NCI-H128 (cell line): ENCODE results near the gene TJP1.
"Not testable (repeated sequence)": the region's sequence is repeated elsewhere in the genome, so short reads cannot be mapped to it uniquely, and the experiment has no call there.

ENCODE experiments used
- DNase-seq: peaks from one replicate; lab custom pipeline; 2025; ENCODE audit not compliant: unreplicated experiment; lab: John Stamatoyannopoulos, UW

The TJP1 gene

DNA sequence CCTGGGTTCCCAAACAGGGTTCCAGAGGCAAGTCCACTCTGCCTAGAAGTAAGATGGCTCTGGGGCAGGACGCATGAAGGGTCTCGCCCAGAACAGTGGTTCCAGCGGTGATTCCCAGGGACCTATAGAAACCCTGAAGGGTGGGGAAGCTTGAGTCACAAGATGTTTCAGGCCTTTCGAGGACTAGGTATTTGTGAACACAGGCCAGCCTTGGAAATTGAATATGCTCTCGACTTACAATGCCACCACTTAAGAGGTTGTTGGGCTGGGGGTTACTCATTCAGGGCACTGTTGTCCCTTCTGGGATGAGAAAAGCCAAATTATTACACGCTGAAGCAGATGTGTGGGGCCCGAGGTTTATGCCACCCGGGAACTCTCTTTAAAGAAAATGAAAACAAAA lies 152.0 kb downstream of the TJP1 start:
- DNase-seq, result no peak

DNA sequence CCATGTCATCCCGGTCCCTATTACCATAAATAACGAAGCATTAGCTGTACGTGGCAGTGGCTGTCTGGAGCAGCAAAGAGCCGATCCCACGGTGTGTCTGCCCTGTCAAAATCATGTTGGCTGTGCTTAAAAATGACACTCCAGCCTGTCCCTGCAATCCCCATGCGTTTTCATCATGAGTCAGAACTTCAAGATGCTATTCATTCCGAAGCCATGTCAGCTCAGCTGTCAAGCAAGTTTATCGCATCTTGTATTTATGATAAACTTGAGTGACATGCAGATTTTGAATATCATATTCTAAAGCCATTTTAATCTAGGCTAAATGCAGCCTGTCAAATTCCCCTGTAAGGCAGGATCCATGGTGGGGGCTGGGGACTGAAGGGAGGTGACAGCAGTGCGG lies 152.4 kb downstream of the TJP1 start:
- no peak for DNase-seq

DNA sequence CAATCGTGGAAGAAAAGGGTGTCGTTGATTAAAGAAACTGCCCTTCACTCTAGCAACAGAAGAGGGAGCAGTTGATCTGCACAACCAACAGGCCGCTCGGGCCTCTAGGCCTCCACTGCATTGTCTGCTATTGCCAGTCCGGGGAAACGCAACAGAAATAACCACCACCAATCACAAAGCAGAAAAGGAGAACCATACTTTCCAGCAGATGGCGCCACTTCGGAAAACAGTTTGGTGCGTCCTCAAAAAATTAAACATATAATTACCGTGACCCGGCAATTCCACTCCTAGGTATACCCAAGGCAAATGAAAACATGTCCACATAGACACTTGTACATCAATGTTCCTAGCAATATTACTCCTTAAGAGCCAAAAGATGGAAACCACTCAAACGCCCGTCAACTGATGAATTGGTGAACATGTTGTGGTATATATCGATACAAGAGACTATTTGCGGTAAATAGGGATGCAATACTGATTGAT lies 154.1 kb downstream of the TJP1 start:
- no peak for DNase-seq

DNA sequence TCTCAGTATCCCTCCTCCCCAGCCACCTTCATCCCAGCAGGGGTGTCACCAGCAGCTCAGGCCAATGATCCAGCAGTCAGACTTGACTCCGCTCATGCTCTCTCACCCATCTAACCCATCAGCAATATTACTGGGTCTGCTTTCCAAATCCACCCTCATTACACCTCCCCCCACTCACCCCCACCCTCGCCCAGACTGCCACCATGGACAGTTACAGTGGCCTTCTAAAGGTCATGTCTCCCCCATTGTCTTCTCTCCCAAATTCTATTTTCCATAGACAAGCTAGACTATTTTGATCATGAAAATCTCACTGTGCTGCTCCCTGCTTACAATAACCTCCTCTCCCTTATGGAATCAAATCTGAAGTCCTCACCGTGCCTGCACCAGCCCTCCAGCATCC lies 156.0 kb downstream of the TJP1 start:
- DNase-seq, result no peak

- DNase-seq, result no peak
Measured at GRCh38 chr15:29665444-29666003, 156.7 kb downstream of the TJP1 start.

DNA sequence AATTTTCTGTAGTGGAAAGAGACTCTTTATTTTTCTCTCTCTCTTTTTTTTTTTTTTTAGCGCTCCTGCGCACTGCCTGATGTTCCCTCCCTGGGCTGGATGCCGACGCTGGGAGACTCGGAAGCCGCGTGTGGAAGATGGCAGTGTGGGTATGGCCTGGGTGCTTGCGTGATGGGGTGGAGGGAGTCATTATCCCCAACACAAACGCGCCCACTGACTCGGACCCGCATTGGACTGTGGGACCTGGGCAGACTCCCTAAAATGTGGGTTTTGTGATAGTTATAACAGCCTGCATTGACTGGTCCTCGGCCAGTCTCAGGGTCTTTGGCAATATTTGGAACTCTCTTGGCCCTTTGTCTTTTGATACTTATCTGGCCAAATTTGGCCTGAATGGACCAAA lies 157.9 kb downstream of the TJP1 start:
- DNase-seq, result no peak

GRCh38 chr15:29657476-29657817 lies 164.8 kb downstream of the TJP1 start:
- not testable (repeated sequence) for DNase-seq

DNA sequence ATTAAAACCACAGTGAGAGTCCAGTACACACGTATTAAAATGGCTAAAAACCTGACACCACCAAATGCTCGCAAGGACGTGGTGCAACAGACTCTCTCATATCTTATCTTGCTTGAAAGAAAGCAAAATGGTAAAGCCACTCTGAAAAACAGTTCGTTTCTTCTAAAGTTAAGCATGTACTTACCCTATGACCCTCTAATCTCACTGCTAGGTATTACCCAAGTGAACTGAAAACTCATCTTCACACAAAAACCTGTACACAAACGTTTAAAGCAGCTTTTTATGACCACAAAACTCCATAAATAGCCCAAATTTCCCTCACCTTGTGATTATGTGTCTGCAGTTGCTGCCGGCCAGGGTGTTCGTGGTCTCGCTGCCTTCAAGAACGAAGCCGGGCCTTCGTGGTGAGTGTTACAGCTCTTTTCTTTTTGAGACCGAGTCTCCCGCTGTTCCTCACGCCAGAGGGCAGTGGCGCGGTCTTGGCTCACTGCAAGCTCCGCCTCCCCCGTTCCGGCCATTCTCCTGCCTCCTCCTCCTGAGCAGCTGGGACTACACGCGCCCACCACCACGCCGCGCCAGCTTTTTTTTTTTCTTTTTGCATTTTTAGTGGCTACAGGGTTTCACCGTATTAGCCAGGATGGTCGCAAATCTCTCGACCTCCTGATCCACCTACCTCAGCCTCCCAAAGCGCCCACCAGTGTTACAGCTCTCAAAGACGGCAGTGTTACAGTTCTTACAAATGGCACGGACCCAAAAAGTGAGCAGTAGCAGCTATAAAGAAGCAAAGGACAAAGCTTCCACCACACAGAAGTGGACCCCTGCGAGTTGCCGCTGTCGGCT lies 165.4 kb downstream of the TJP1 start:
- no peak for DNase-seq

- DNase-seq, result no peak
Measured at GRCh38 chr15:29652595-29652994, 169.7 kb downstream of the TJP1 start.

DNA sequence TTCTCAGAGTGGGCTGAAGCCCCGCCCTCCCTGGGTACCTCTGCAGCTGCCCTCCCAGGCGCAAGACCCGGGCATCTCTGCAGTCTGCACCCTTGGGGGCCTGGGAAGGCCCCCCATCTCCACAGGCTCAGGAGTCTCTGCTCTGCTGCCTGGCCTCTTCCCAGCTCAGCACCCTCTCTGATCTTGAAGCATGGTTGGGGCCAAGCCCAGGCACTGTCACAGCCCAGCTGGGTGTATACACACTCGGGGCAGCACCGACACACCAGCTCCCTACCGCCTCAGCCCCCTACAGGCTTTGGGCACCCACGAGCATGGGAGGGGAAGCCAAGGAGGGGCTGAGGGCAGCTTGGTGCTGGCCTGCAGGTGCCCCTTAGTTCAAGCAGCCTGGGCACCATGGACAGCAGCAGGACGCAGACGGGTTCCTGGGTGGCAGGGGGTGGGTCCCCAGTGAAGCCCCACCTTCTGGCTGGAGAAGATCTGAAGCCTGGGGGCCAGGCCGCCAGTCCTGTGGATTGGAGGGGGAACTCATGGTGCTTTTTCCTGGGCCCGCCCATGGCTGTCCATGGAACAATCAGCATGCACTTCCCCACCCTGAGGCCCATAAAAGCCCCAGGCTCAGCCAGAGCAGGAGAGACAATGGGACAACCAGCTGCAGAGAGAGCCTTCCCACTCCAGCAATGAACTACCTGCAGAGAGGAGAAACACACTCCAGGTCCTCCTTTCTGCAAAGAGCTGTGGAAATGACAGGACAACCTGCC lies 170.6 kb downstream of the TJP1 start:
- no peak for DNase-seq
